Measurements from ENCODE around the gene CALML5.

GRCh38 chr10:5485948-5486852 is 13.2 kb downstream of the CALML5 start:
- no peak for TF ChIP-seq CTCF (IDR thresholded peaks at IDR 0.05; ENCODE audit: low read depth, low read length, poor library complexity, severe bottlenecking)
- TF ChIP-seq EZH2phosphoT487 (IDR thresholded peaks at IDR 0.05; ENCODE audit: borderline replicate concordance, low read length): no peak
